Measurements from ENCODE around the gene GTF2F2.
"Not testable (repeated sequence)": the region's sequence is repeated elsewhere in the genome, so short reads cannot be mapped to it uniquely, and the experiment has no call there.

GTF2F2 gene

GRCh38 chr13:45184693-45185092 is 64.4 kb downstream of the GTF2F2 start:
- Histone ChIP-seq H3K4me3 (replicated peaks; ENCODE audit: low read depth, low read length) (no peak overlapping the region), H3K36me3 (ENCODE audit: control insufficient read depth, insufficient read depth, low read length) (no peaks in the 10 kb centered on the region), H3K27me3 (replicated peaks; ENCODE audit: control insufficient read depth, insufficient read depth, low read length) (no peaks in the 10 kb centered on the region)
- no peak for TF ChIP-seq CTCF (IDR thresholded peaks at IDR 0.05; ENCODE audit: insufficient read depth, low read length, poor library complexity, severe bottlenecking)
- DNase-seq (ENCODE audit: extremely low read depth, insufficient read length), result no peak

DNA sequence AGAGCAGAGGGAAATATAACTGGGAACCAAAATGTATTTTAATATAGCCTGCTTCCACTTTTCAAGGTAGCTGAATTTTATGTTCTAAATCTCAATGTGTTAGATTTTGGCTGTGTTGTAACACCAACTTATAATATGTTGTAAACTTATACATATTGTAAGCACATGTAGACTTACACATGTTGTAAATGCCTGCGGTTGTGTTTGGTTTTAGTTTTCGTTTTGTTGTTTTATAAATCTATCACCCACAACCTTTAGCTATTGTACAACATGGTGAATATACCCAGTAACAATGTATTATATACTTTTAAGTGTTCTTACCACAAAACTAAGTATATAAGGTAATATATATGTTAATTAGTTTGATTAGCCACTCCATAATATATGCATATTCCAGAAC is 65.0 kb downstream of the GTF2F2 start:
- Histone ChIP-seq H3K27me3 (replicated peaks; ENCODE audit: control insufficient read depth, insufficient read depth, low read length) (no peaks in the 10 kb centered on the region), H3K36me3 (ENCODE audit: control insufficient read depth, insufficient read depth, low read length) (no peaks in the 10 kb centered on the region), H3K4me3 (replicated peaks; ENCODE audit: low read depth, low read length) (no peak overlapping the region)
- TF ChIP-seq CTCF (IDR thresholded peaks at IDR 0.05; ENCODE audit: insufficient read depth, low read length, poor library complexity, severe bottlenecking), result no peak
- no peak for DNase-seq (ENCODE audit: extremely low read depth, insufficient read length)

GRCh38 chr13:45189077-45189476 is 68.8 kb downstream of the GTF2F2 start:
- not testable (repeated sequence) for H3K27me3 ChIP-seq (replicated peaks; ENCODE audit: control insufficient read depth, insufficient read depth, low read length); H3K4me3 ChIP-seq (replicated peaks; ENCODE audit: low read depth, low read length); H3K36me3 ChIP-seq (ENCODE audit: control insufficient read depth, insufficient read depth, low read length); DNase-seq (ENCODE audit: extremely low read depth, insufficient read length)

DNA sequence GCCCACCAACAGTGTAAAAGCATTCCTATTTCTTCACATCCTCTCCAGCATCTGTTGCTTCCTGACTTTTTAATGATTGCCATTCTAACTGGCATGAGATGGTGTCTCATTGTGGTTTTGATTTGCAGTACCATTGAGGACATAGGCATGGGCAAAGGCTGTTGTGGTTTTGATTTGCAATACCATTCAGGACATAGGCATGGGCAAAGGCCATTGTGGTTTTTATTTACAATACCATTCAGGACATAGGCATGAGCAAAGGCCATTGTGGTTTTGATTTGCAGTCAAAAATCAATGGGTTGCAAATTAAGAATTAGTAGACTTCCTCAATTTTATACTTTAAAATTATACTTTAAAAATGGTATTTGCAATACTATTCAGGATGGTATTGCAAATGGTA is 69.2 kb downstream of the GTF2F2 start:
- H3K27me3 ChIP-seq (replicated peaks; ENCODE audit: control insufficient read depth, insufficient read depth, low read length); H3K4me3 ChIP-seq (replicated peaks; ENCODE audit: low read depth, low read length); H3K36me3 ChIP-seq (ENCODE audit: control insufficient read depth, insufficient read depth, low read length); DNase-seq (ENCODE audit: extremely low read depth, insufficient read length): not testable (repeated sequence)

GRCh38 chr13:45191874-45192273 is 71.6 kb downstream of the GTF2F2 start:
- no peaks in the 10 kb centered on the region for H3K27me3 ChIP-seq (replicated peaks; ENCODE audit: control insufficient read depth, insufficient read depth, low read length)
- H3K4me3 ChIP-seq (replicated peaks; ENCODE audit: low read depth, low read length), result no peak overlapping the region
- no peak for TF ChIP-seq CTCF (IDR thresholded peaks at IDR 0.05; ENCODE audit: insufficient read depth, low read length, poor library complexity, severe bottlenecking)
- H3K36me3 ChIP-seq (ENCODE audit: control insufficient read depth, insufficient read depth, low read length), result no peaks in the 10 kb centered on the region
- DNase-seq (ENCODE audit: extremely low read depth, insufficient read length), result no peak

- Histone ChIP-seq H3K4me3 (replicated peaks; ENCODE audit: low read depth, low read length) (no peak overlapping the region), H3K27me3 (replicated peaks; ENCODE audit: control insufficient read depth, insufficient read depth, low read length) (no peaks in the 10 kb centered on the region), H3K36me3 (ENCODE audit: control insufficient read depth, insufficient read depth, low read length) (no peaks in the 10 kb centered on the region)
- TF ChIP-seq CTCF (IDR thresholded peaks at IDR 0.05; ENCODE audit: insufficient read depth, low read length, poor library complexity, severe bottlenecking), result no peak
- no peak for DNase-seq (ENCODE audit: extremely low read depth, insufficient read length)
Observed at GRCh38 chr13:45194081-45194939, 74.0 kb downstream of the GTF2F2 start.

DNA sequence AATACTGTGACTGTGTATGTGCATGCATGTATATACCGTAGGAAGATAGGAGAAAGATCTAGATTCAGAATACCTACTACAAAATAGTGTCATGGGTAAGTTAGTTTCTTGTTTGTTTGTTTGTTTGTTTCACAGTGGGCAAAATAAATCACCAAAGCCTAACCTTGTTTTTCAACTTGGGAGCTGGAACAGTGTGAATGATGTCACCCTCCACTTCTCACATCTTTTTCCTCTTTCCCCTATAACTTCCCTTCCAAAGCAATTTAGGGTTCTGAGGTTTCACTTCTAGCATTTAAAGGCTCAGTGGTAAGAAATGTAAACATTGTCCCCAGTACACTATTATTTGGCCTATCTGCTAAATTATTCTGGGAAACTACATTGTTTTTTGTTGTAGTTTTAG is 75.1 kb downstream of the GTF2F2 start:
- no peak for TF ChIP-seq CTCF (IDR thresholded peaks at IDR 0.05; ENCODE audit: insufficient read depth, low read length, poor library complexity, severe bottlenecking)
- no peaks in the 10 kb centered on the region for H3K27me3 ChIP-seq (replicated peaks; ENCODE audit: control insufficient read depth, insufficient read depth, low read length)

More for the DNA sequence above, 75.1 kb downstream of the GTF2F2 start:
- no peak for DNase-seq (ENCODE audit: extremely low read depth, insufficient read length)
- H3K36me3 ChIP-seq (ENCODE audit: control insufficient read depth, insufficient read depth, low read length), result no peaks in the 10 kb centered on the region
- no peak overlapping the region for H3K4me3 ChIP-seq (replicated peaks; ENCODE audit: low read depth, low read length)

Data from GM06990 (cell line).